ENCODE measurements around the gene SRGAP2B. TPM values are rescaled to one million over a fixed set of nuclear protein-coding genes. Genes with fewer than 3 reads are reported as not detected.
"Not testable (repeated sequence)": the region's sequence is repeated elsewhere in the genome, so short reads cannot be mapped to it uniquely, and the experiment has no call there.

Gene SRGAP2B
- polyA plus RNA-seq, 3 donors = 5.8 to 25.5 (median 7.0) TPM

- H3K4me2 ChIP-seq (replicated peaks; ENCODE audit: extremely low read depth, low read length, poor library complexity, severe bottlenecking); H3K27ac ChIP-seq (ENCODE audit: low read depth in 1 of 2, low read length in 2 of 2); H2AFZ ChIP-seq (ENCODE audit: insufficient read depth, low read depth, low read length, poor library complexity, severe bottlenecking); H3K36me3 Mint-ChIP-seq; H3K4me3 Mint-ChIP-seq; H3K27me3 ChIP-seq (ENCODE audit: control insufficient read depth in 2 of 2, insufficient read depth in 2 of 2, low read length in 2 of 2); H3K36me3 ChIP-seq (replicated peaks in 1 of 2; ENCODE audit: control insufficient read depth in 1 of 2, insufficient read depth in 2 of 2, low read length in 2 of 2); H3K9me3 Mint-ChIP-seq; intact Hi-C loops (cut with micrococcal nuclease); H3K27ac Mint-ChIP-seq; H3K4me1 ChIP-seq (ENCODE audit: control insufficient read depth in 1 of 2, insufficient read depth in 2 of 2, low read length in 2 of 2); DNase-seq; H4K20me1 ChIP-seq (ENCODE audit: insufficient read depth, low read length); H3K4me3 ChIP-seq (replicated peaks in 1 of 3; ENCODE audit: low read depth in 2 of 3, low read length in 3 of 3); H3K27me3 Mint-ChIP-seq (ENCODE audit: low read depth in 3 of 3); H3K79me2 ChIP-seq (ENCODE audit: insufficient read depth, low read length); H3K9me3 ChIP-seq (replicated peaks in 1 of 2; ENCODE audit: control insufficient read depth in 1 of 2, insufficient read depth in 1 of 2, low read length in 2 of 2); H3K9ac ChIP-seq (ENCODE audit: insufficient read depth, low read length, poor library complexity, severe bottlenecking); H3K4me1 Mint-ChIP-seq: not testable (repeated sequence)
- no CpG with 5 or more reads among the region's 4 CpGs for WGBS (ENCODE audit: insufficient coverage)
Measured at GRCh38 chr1:145055217-145055760, 39.8 kb downstream of the SRGAP2B start.

GRCh38 chr1:145053428-145053827, 41.7 kb downstream of the SRGAP2B start:
- H3K27ac ChIP-seq (ENCODE audit: low read depth in 1 of 2, low read length in 2 of 2); H4K20me1 ChIP-seq (ENCODE audit: insufficient read depth, low read length); H3K27ac Mint-ChIP-seq; intact Hi-C loops (cut with micrococcal nuclease); H2AFZ ChIP-seq (ENCODE audit: insufficient read depth, low read depth, low read length, poor library complexity, severe bottlenecking); H3K27me3 ChIP-seq (ENCODE audit: control insufficient read depth in 2 of 2, insufficient read depth in 2 of 2, low read length in 2 of 2); H3K27me3 Mint-ChIP-seq (ENCODE audit: low read depth in 3 of 3); H3K4me1 ChIP-seq (ENCODE audit: control insufficient read depth in 1 of 2, insufficient read depth in 2 of 2, low read length in 2 of 2); H3K9me3 ChIP-seq (replicated peaks in 1 of 2; ENCODE audit: control insufficient read depth in 1 of 2, insufficient read depth in 1 of 2, low read length in 2 of 2); H3K9ac ChIP-seq (ENCODE audit: insufficient read depth, low read length, poor library complexity, severe bottlenecking); H3K36me3 Mint-ChIP-seq; H3K4me2 ChIP-seq (replicated peaks; ENCODE audit: extremely low read depth, low read length, poor library complexity, severe bottlenecking); H3K4me3 ChIP-seq (replicated peaks in 1 of 3; ENCODE audit: low read depth in 2 of 3, low read length in 3 of 3); H3K4me1 Mint-ChIP-seq; H3K79me2 ChIP-seq (ENCODE audit: insufficient read depth, low read length); H3K36me3 ChIP-seq (replicated peaks in 1 of 2; ENCODE audit: control insufficient read depth in 1 of 2, insufficient read depth in 2 of 2, low read length in 2 of 2); DNase-seq; H3K9me3 Mint-ChIP-seq; H3K4me3 Mint-ChIP-seq: not testable (repeated sequence)
- WGBS (ENCODE audit: insufficient coverage) = no CpG with 5 or more reads among the region's 4 CpGs

DNA sequence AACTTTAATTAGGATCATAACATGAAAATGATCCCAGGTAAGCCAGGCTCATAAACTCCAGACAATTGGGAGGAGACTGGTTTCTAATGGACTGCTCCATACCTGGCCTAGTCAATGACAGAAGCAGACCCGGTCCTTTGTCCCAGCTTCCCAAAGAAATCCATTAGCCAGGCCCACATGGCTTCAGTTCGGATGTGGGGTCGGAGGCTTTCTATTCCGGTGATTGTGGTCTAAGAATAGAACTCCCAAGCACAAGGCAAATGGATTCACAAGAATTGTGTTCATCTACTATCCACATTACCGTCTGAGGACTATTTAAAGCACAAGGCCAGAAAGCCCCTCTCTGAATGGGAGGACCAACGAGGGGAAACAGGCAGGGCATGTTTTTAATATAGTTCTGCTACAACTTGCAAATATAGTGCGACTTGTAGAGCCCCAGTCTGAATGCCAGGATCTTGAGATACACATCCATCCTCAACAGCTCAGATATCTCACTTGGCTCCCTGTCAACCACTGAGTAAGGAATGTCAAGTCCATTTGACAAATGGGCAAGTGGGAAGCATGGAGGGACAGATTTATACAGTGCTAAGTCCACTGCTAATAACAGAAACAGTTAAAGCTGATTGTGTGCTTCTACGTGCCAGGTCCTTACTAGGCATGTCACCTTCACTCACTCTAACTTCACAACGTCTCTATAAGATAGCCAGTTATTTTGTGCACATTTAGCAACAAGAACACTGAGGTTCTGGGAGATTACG, 42.9 kb downstream of the SRGAP2B start:
- H3K27ac ChIP-seq (ENCODE audit: low read depth in 1 of 2, low read length in 2 of 2); H2AFZ ChIP-seq (ENCODE audit: insufficient read depth, low read depth, low read length, poor library complexity, severe bottlenecking); intact Hi-C loops (cut with micrococcal nuclease); H3K4me1 Mint-ChIP-seq; H3K27me3 ChIP-seq (ENCODE audit: control insufficient read depth in 2 of 2, insufficient read depth in 2 of 2, low read length in 2 of 2); H3K9ac ChIP-seq (ENCODE audit: insufficient read depth, low read length, poor library complexity, severe bottlenecking); H4K20me1 ChIP-seq (ENCODE audit: insufficient read depth, low read length); H3K36me3 Mint-ChIP-seq; H3K79me2 ChIP-seq (ENCODE audit: insufficient read depth, low read length); H3K36me3 ChIP-seq (replicated peaks in 1 of 2; ENCODE audit: control insufficient read depth in 1 of 2, insufficient read depth in 2 of 2, low read length in 2 of 2); H3K4me3 Mint-ChIP-seq; H3K9me3 ChIP-seq (replicated peaks in 1 of 2; ENCODE audit: control insufficient read depth in 1 of 2, insufficient read depth in 1 of 2, low read length in 2 of 2); H3K4me3 ChIP-seq (replicated peaks in 1 of 3; ENCODE audit: low read depth in 2 of 3, low read length in 3 of 3); H3K4me2 ChIP-seq (replicated peaks; ENCODE audit: extremely low read depth, low read length, poor library complexity, severe bottlenecking); H3K4me1 ChIP-seq (ENCODE audit: control insufficient read depth in 1 of 2, insufficient read depth in 2 of 2, low read length in 2 of 2); H3K27me3 Mint-ChIP-seq (ENCODE audit: low read depth in 3 of 3); H3K9me3 Mint-ChIP-seq; DNase-seq; H3K27ac Mint-ChIP-seq: not testable (repeated sequence)
- no CpG with 5 or more reads among the region's 10 CpGs for WGBS (ENCODE audit: insufficient coverage)

DNA sequence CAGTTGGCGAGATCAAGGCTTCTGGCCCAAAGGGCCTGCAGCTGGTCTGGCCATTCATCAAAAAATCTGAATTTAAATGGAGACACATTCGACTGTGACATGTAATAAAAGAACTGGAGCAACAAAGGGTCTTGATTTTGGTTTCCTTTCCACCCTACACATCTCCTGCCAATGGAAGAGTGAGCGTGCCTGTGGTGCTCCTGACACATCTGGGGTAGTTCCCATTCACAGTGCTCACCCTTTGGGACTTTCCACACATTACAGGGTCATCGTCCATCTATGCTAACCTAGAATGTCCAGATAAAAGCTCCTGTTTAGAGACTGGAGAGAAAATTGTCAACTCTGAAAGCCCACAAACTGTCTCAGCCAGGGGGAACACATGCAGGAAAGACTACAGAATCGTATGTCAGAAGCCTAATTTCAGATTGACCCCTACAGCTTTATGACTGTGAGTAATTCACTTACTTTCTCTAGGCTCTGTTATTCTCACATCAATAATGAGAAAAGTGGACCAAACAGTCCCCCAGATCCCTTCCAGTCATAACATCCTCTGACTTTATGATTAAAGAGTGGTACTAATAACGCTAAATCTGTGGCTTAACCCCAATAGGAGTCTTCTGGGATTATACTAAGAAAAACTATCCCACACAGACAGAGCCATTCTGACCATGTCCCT, 46.8 kb downstream of the SRGAP2B start:
- H3K4me1 Mint-ChIP-seq; H3K4me1 ChIP-seq (ENCODE audit: control insufficient read depth in 1 of 2, insufficient read depth in 2 of 2, low read length in 2 of 2); H3K9ac ChIP-seq (ENCODE audit: insufficient read depth, low read length, poor library complexity, severe bottlenecking); H3K36me3 ChIP-seq (replicated peaks in 1 of 2; ENCODE audit: control insufficient read depth in 1 of 2, insufficient read depth in 2 of 2, low read length in 2 of 2); H3K4me3 Mint-ChIP-seq; H3K27me3 ChIP-seq (ENCODE audit: control insufficient read depth in 2 of 2, insufficient read depth in 2 of 2, low read length in 2 of 2); H3K36me3 Mint-ChIP-seq; intact Hi-C loops (cut with micrococcal nuclease); H2AFZ ChIP-seq (ENCODE audit: insufficient read depth, low read depth, low read length, poor library complexity, severe bottlenecking); H3K27ac Mint-ChIP-seq; H3K4me3 ChIP-seq (replicated peaks in 1 of 3; ENCODE audit: low read depth in 2 of 3, low read length in 3 of 3); H3K79me2 ChIP-seq (ENCODE audit: insufficient read depth, low read length); H4K20me1 ChIP-seq (ENCODE audit: insufficient read depth, low read length); H3K9me3 Mint-ChIP-seq; H3K4me2 ChIP-seq (replicated peaks; ENCODE audit: extremely low read depth, low read length, poor library complexity, severe bottlenecking); H3K27me3 Mint-ChIP-seq (ENCODE audit: low read depth in 3 of 3); H3K9me3 ChIP-seq (replicated peaks in 1 of 2; ENCODE audit: control insufficient read depth in 1 of 2, insufficient read depth in 1 of 2, low read length in 2 of 2); DNase-seq; H3K27ac ChIP-seq (ENCODE audit: low read depth in 1 of 2, low read length in 2 of 2): not testable (repeated sequence)
- no CpG with 5 or more reads among the region's 6 CpGs for WGBS (ENCODE audit: insufficient coverage)

Data from CD14-positive monocyte (primary cell).